Amniotic stem cell (primary cell): Measurements from ENCODE around the gene HCCS.
A peak's percentile ranks its signal among the peaks of the same experiment; 100 is the strongest.
"Not testable (repeated sequence)": the region's sequence is repeated elsewhere in the genome, so short reads cannot be mapped to it uniquely, and the experiment has no call there.

Experiments used
- DNase-seq: peaks from one replicate; lab custom pipeline; 2025; lab: John Stamatoyannopoulos, UW

HCCS gene

GRCh38 chrX:11123087-11123486 lies 12.0 kb downstream of the HCCS start:
- DNase-seq: not testable (repeated sequence)

GRCh38 chrX:11124112-11124511 lies 13.0 kb downstream of the HCCS start:
- DNase-seq: no peak

- DNase-seq: no peak
These were observed 13.9 kb downstream of the HCCS start for GRCh38 chrX:11125060-11125459.

- no peak for DNase-seq
These were observed 18.5 kb downstream of the HCCS start for GRCh38 chrX:11129534-11130105.

GRCh38 chrX:11130136-11130535 lies 19.0 kb downstream of the HCCS start:
- DNase-seq: no peak

- DNase-seq: no peak
These were observed 20.0 kb downstream of the HCCS start for GRCh38 chrX:11131146-11131545.

- no peak for DNase-seq
These were observed 24.5 kb downstream of the HCCS start for GRCh38 chrX:11135564-11136185.

GRCh38 chrX:11137543-11138139 lies 26.5 kb downstream of the HCCS start:
- no peak for DNase-seq

- no peak for DNase-seq
These were observed 27.6 kb downstream of the HCCS start for GRCh38 chrX:11138498-11139390.

GRCh38 chrX:11143931-11144678 lies 33.0 kb downstream of the HCCS start:
- DNase-seq: peak; percentile 22

- DNase-seq: no peak
These were observed 35.3 kb downstream of the HCCS start for GRCh38 chrX:11146411-11146810.

GRCh38 chrX:11148401-11148800 lies 37.3 kb downstream of the HCCS start:
- DNase-seq: no peak

GRCh38 chrX:11151799-11152559 lies 40.8 kb downstream of the HCCS start:
- DNase-seq: no peak

- DNase-seq: no peak
These were observed 48.0 kb downstream of the HCCS start for GRCh38 chrX:11159149-11159548.

- DNase-seq: no peak
These were observed 53.3 kb downstream of the HCCS start for GRCh38 chrX:11164433-11164832.

GRCh38 chrX:11171956-11172355 lies 60.8 kb downstream of the HCCS start:
- DNase-seq: no peak

- DNase-seq: no peak
These were observed 61.3 kb downstream of the HCCS start for GRCh38 chrX:11172415-11172814.
